ENCODE measurements around the gene ASS1.

- TF ChIP-seq CTCF (IDR thresholded peaks at IDR 0.05; ENCODE audit: low read length): no peak
- no peak for TF ChIP-seq EZH2phosphoT487 (IDR thresholded peaks at IDR 0.05; ENCODE audit: low read length)
These were observed 43.9 kb upstream of the ASS1 start for GRCh38 chr9:130400870-130401269.

Measured in MM.1S (cell line).